Spleen (tissue), 13 donors: Measurements from ENCODE around the gene UBL5. TPM values are rescaled to one million over a fixed set of nuclear protein-coding genes. Genes with fewer than 3 reads are reported as not detected.
A peak's percentile ranks its signal among the peaks of the same experiment; 100 is the strongest.
"Not testable (repeated sequence)": the region's sequence is repeated elsewhere in the genome, so short reads cannot be mapped to it uniquely, and the experiment has no call there.

ENCODE experiments used
- DNase-seq: peaks from one replicate; pipeline ENCODE4 v3.0.0-alpha.2; 2020
- H3K27ac ChIP-seq, 8 donors: fragments of 200-600 bp; sonication (generic) in 7 of 8; 1 replicate in 4 of 8; 2 replicates in 4 of 8; pipeline versions ENCODE4 v1.5.0 to v1.8.0; 2016 to 2021; ENCODE audit warnings: inconsistent platforms in 4 of 8, mild to moderate bottlenecking in 4 of 8, moderate library complexity in 1 of 8
- H3K27me3 ChIP-seq, 7 donors: fragments of 200-600 bp; sonication (generic) in 6 of 7; replicated peaks in 1 of 7; 1 replicate in 4 of 7; 2 replicates in 3 of 7; pipeline versions ENCODE4 v1.5.0 to v1.8.0; 2016 to 2021; ENCODE audit warnings: inconsistent platforms in 3 of 7, mild to moderate bottlenecking in 1 of 7
- H3K36me3 ChIP-seq, 6 donors: fragments of 200-600 bp; sonication (generic) in 5 of 6; 1 replicate in 4 of 6; 2 replicates in 2 of 6; pipeline versions ENCODE4 v1.5.0 to v1.8.0; 2016 to 2021; ENCODE audit warnings: inconsistent platforms in 2 of 6
- H3K4me1 ChIP-seq, 6 donors: fragments of 200-600 bp; sonication (generic) in 5 of 6; 1 replicate in 3 of 6; 2 replicates in 3 of 6; pipeline versions ENCODE4 v1.5.0 to v1.8.0; 2016 to 2021; ENCODE audit warnings: inconsistent platforms in 3 of 6
- H3K4me3 ChIP-seq, 8 donors: fragments of 200-600 bp; sonication (generic) in 7 of 8; 1 replicate in 4 of 8; 2 replicates in 4 of 8; pipeline versions ENCODE4 v1.5.0 to v1.8.0; 2016 to 2021; ENCODE audit warnings: inconsistent platforms in 4 of 8, mild to moderate bottlenecking in 4 of 8, moderate library complexity in 2 of 8
- H3K9me3 ChIP-seq, 8 donors: fragments of 200-600 bp; sonication (generic) in 7 of 8; 1 replicate in 4 of 8; 2 replicates in 4 of 8; pipeline versions ENCODE4 v1.5.0 to v1.8.0; 2016 to 2021; ENCODE audit warnings: inconsistent platforms in 4 of 8
- CTCF ChIP-seq, 11 experiments: fragments of 200-600 bp in 7 of 11; fragments of 450-650 bp in 4 of 11; sonication (generic) in 4 of 11; IDR thresholded peaks in 8 of 11; conservative IDR thresholded peaks in 3 of 11; 1 replicate in 7 of 11; 2 replicates in 4 of 11; pipeline versions ENCODE4 v1.4.0 to v1.8.0; 2016 to 2021; ENCODE audit warnings: antibody characterized with exemption in 11 of 11, inconsistent platforms in 4 of 11, mild to moderate bottlenecking in 1 of 11
- POLR2A ChIP-seq, 3 donors: fragments of 450-650 bp; IDR thresholded peaks; one replicate each; pipeline ENCODE4 v1.5.1; 2017; ENCODE audit warnings: antibody characterized with exemption in 3 of 3, mild to moderate bottlenecking in 1 of 3
- POLR2AphosphoS5 ChIP-seq, 3 donors: sonication (generic); formaldehyde crosslinking; IDR thresholded peaks; one replicate each; pipeline ENCODE4 v1.5.1; 2017; ENCODE audit warnings: antibody characterized with exemption in 3 of 3
- WGBS, 5 donors: extraction: QIAGEN DNeasy Blood & Tissue Kit in 3 of 5; methylation state at CpG; one replicate each; pipeline versions ENCODE4 v1.1.5 to v1.1.7; 2013 to 2018; 5-methylcytosine and 5-hydroxymethylcytosine counted together
- intact Hi-C: fragments of 100-400 bp; cut with DNase I; formaldehyde crosslinking; loops from one replicate; pipeline ENCODE4 v1.15.0; 2023; ENCODE audit warnings: low total_unique reads
- long read RNA-seq, 2 donors: transcript quantifications; one replicate each; lab custom pipeline, GENCODE V29; 2026
- polyA plus RNA-seq, 3 donors: library from polyadenylated mRNA; stranded (reverse); fragments of 200-250 nt; gene quantifications; one replicate each; pipeline ENCODE4 v1.2.1, GENCODE V29; 2013
- total RNA-seq, 7 donors: library from RNA; depleted of rRNA in 3 of 7; stranded (reverse); fragments of >200 nt in 3 of 7; fragmentation: NEBNext Ultra II Directional in 4 of 7; extraction: Animal tissue kit (Norgen Biotek cat#: 25700) in 4 of 7; gene quantifications; one replicate each; pipeline versions ENCODE4 v1.1.0 to v1.2.1, GENCODE V29; 2016 to 2021
- donor health status: healthy with polysubstance abuse.
- donor health status: DM: no; HTN: no; CAD: no; lungs with moderate emphysema.
- donor health status: DM: no; HTN: no; CAD: no.
- donor health status: Bipolar disorder and iron deficiency.
- donor health status: healthy.
- donor health status: DM: no; HTN: no; CAD: no.
- donor health status: DM: yes; HTN: yes; CAD: no.

UBL5 gene
- total RNA-seq, result 100 to 1,000 TPM; 180 to 286 (median 224) TPM
- 100 to 1,000 TPM; 615 to 778 (median 743) TPM for polyA plus RNA-seq
- long read RNA-seq, donor 1, transcript UBL5-202 (5 exons, 432 nt), result major isoform, 146 of 188 reads
- long read RNA-seq, donor 1, transcript UBL5-201 (5 exons, 513 nt), result minor isoform, 17 of 188 reads
- long read RNA-seq, donor 1, partial matches to known transcripts, result 24 of 188 reads
- long read RNA-seq, donor 1, other reads (novel, unspliced or antisense), result 0 of 188 reads
- long read RNA-seq, donor 2, transcript UBL5-202 (5 exons, 432 nt), result major isoform, 116 of 156 reads
- long read RNA-seq, donor 2, transcript UBL5-201 (5 exons, 513 nt), result minor isoform, 20 of 156 reads
- long read RNA-seq, donor 2, partial matches to known transcripts, result 20 of 156 reads
- long read RNA-seq, donor 2, other reads (novel, unspliced or antisense), result 0 of 156 reads

- Histone ChIP-seq H3K27me3 (no peaks in the 10 kb centered on the region), H3K4me1 (peaks cover 20 to 41% (median 32%) of the 10 kb centered on the region in 6 donors), H3K27ac (peak within 1 kb of the TSS; percentile 54 to 90 (median 87)), H3K36me3 (peaks cover 0 to 45% (median 18%) of the 10 kb centered on the region in 6 donors), H3K4me3 (peak within 1 kb of the TSS; percentile 81 to 98 (median 88)), H3K9me3 (no peaks in the 10 kb centered on the region)
- peak; percentile 95 for DNase-seq
- intact Hi-C loops, result no loop called here
- no peak for TF ChIP-seq CTCF (IDR thresholded peaks at IDR 0.05 in 8 of 11, conservative IDR thresholded peaks at IDR 0.05 in 3 of 11)
- TF ChIP-seq POLR2A (IDR thresholded peaks at IDR 0.05), result peak in 1 of 3 donors; percentile 42
- peak; percentile 96 to 98 (median 96) for TF ChIP-seq POLR2AphosphoS5 (IDR thresholded peaks at IDR 0.05)
- 0 to 1% (median 1%) methylated on average over 35 to 62 of the region's 62 CpGs for WGBS, 5 donors
Observed at GRCh38 chr19:9827289-9828238, at the start of gene UBL5. TSS of gene UBL5 (plus strand) at chr19:9827918. CDS start at chr19:9828338, 420 bp downstream.

DNA sequence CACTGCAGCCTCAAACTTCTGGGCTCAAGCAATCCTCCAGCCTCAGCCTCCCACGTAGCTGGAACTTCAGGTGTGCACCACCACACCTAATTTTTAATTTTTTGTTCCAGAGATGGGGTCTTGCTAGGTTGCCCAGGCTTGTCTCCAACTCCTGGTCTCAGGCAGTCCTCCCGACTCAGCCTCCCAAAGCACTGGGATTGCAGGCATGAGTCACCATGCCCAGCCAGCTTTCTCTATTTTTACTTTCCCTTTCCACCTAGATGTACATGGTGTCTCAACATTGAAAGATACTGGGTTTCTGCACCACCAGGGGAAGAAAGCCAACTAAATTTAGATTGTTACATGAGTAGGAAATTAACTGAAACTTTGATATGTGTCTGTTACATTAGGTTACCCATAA lies 45.4 kb upstream of the UBL5 start:
- no peak for DNase-seq
- H3K27me3 ChIP-seq, result no peaks in the 10 kb centered on the region
- TF ChIP-seq CTCF (IDR thresholded peaks at IDR 0.05 in 8 of 11, conservative IDR thresholded peaks at IDR 0.05 in 3 of 11), result no peak
- no peak for TF ChIP-seq POLR2A (IDR thresholded peaks at IDR 0.05)
- TF ChIP-seq POLR2AphosphoS5 (IDR thresholded peaks at IDR 0.05), result no peak
- H3K4me3 ChIP-seq, result no peak overlapping the region
- peaks cover 0 to 28% (median 18%) of the 10 kb centered on the region in 6 donors for H3K4me1 ChIP-seq
- no peaks in the 10 kb centered on the region for H3K36me3 ChIP-seq
- intact Hi-C loops, result no loop called here
- H3K9me3 ChIP-seq, result peaks cover 0 to 29% (median 21%) of the 10 kb centered on the region in 8 donors
- no peak overlapping the region for H3K27ac ChIP-seq
- 91 to 98% (median 94%) methylated on average over 2 of the region's 2 CpGs for WGBS, 5 donors

GRCh38 chr19:9784163-9784496 lies 43.6 kb upstream of the UBL5 start:
- H3K4me3 ChIP-seq, result peak overlapping the region in 1 of 8 donors; percentile 79
- 91 to 95% (median 91%) methylated on average over 6 of the region's 6 CpGs for WGBS, 5 donors
- peaks cover 0 to 11% (median 4%) of the 10 kb centered on the region in 8 donors for H3K9me3 ChIP-seq
- H3K36me3 ChIP-seq, DNase-seq, H3K27me3 ChIP-seq, intact Hi-C loops: not testable (repeated sequence)
- H3K4me1 ChIP-seq, result peaks cover 0 to 28% (median 18%) of the 10 kb centered on the region in 6 donors
- H3K27ac ChIP-seq, result peak overlapping the region in 3 of 8 donors; percentile 91 to 97 (median 97)

- peak overlapping the region; percentile 78 to 97 (median 96) for H3K27ac ChIP-seq
- H3K36me3 ChIP-seq, result no peaks in the 10 kb centered on the region
- peak overlapping the region; percentile 56 to 79 (median 63) for H3K4me3 ChIP-seq
- no peaks in the 10 kb centered on the region for H3K27me3 ChIP-seq
- intact Hi-C loops, result no loop called here
- peak; percentile 98 for DNase-seq
- peaks cover 0 to 36% (median 19%) of the 10 kb centered on the region in 6 donors for H3K4me1 ChIP-seq
- 1 to 3% (median 2%) methylated on average over 62 to 74 of the region's 74 CpGs for WGBS, 5 donors
- TF ChIP-seq POLR2A (IDR thresholded peaks at IDR 0.05), result peak; percentile 36 to 79 (median 73)
- TF ChIP-seq CTCF (IDR thresholded peaks at IDR 0.05 in 8 of 11, conservative IDR thresholded peaks at IDR 0.05 in 3 of 11), result no peak
- TF ChIP-seq POLR2AphosphoS5 (IDR thresholded peaks at IDR 0.05), result peak; percentile 94 to 96 (median 95)
- no peaks in the 10 kb centered on the region for H3K9me3 ChIP-seq
Observed at GRCh38 chr19:9785367-9786331, 42.1 kb upstream of the UBL5 start.
